Smooth muscle cell (in vitro differentiated cells): ENCODE results near the gene SLC25A26. TPM values are rescaled to one million over a fixed set of nuclear protein-coding genes. Genes with fewer than 3 reads are reported as not detected.

Experiments used
- DNase-seq: peaks from one replicate; lab custom pipeline; 2025; ENCODE audit not compliant: unreplicated experiment; lab: John Stamatoyannopoulos, UW
- H2AFZ ChIP-seq: fragments of 200-600 bp; sonication (generic); 2 replicates; pipeline ENCODE4 v1.6.0; 2016; ENCODE audit warnings: antibody characterized with exemption, low read depth, mild to moderate bottlenecking
- H3F3A ChIP-seq: fragments of 200-600 bp; sonication (generic); 2 replicates; pipeline ENCODE4 v1.6.0; 2017; ENCODE audit warnings: antibody characterized with exemption, low read depth
- H3K27ac ChIP-seq: fragments of 200-600 bp; sonication (generic); 2 replicates; pipeline ENCODE4 v1.5.1; 2016; ENCODE audit warnings: low read depth, mild to moderate bottlenecking
- H3K27me3 ChIP-seq: fragments of 200-600 bp; sonication (generic); 2 replicates; pipeline ENCODE4 v1.6.1; 2016; ENCODE audit warnings: low read depth, mild to moderate bottlenecking
- H3K36me3 ChIP-seq: fragments of 200-600 bp; sonication (generic); 2 replicates; pipeline ENCODE4 v1.5.1; 2016; ENCODE audit warnings: low read depth
- H3K4me1 ChIP-seq: fragments of 200-600 bp; sonication (generic); 2 replicates; pipeline ENCODE4 v1.5.1; 2016; ENCODE audit warnings: low read depth
- H3K4me2 ChIP-seq: fragments of 200-600 bp; sonication (generic); 2 replicates; pipeline ENCODE4 v1.6.0; 2016; ENCODE audit warnings: mild to moderate bottlenecking
- H3K4me3 ChIP-seq: fragments of 200-600 bp; sonication (generic); 2 replicates; pipeline ENCODE4 v1.5.1; 2016; ENCODE audit warnings: mild to moderate bottlenecking
- H3K79me2 ChIP-seq: fragments of 200-600 bp; sonication (generic); 2 replicates; pipeline ENCODE4 v1.6.0; 2016; ENCODE audit warnings: low read depth, mild to moderate bottlenecking
- H3K9ac ChIP-seq: fragments of 200-600 bp; sonication (generic); 2 replicates; pipeline ENCODE4 v1.6.0; 2016; ENCODE audit warnings: low read depth
- H3K9me3 ChIP-seq: fragments of 200-600 bp; sonication (generic); replicated peaks from 2 replicates; pipeline ENCODE4 v1.5.1; 2016; ENCODE audit warnings: low read depth
- H4K20me1 ChIP-seq: fragments of 200-600 bp; sonication (generic); 2 replicates; pipeline ENCODE4 v1.6.0; 2016; ENCODE audit warnings: low read depth
- CTCF ChIP-seq: fragments of 200-600 bp; sonication (generic); IDR thresholded peaks from 2 replicates; pipeline ENCODE4 v1.5.1; 2017; ENCODE audit warnings: borderline replicate concordance, mild to moderate bottlenecking, antibody characterized with exemption; ENCODE audit not compliant: insufficient read depth, poor library complexity, severe bottlenecking
- WGBS: methylation state at CpG from one replicate; pipeline ENCODE4 v1.1.7; 2016; ENCODE audit warnings: low lambda C conversion rate; 5-methylcytosine and 5-hydroxymethylcytosine counted together
- polyA plus RNA-seq: library from polyadenylated mRNA; unstranded; fragments of >200 nt; fragmentation: Nextera tagmentation; extraction: Ambion mirVana; gene quantifications from 2 replicates; pipeline ENCODE4 v1.2.1, GENCODE V29; 2016
- total RNA-seq: library from RNA; depleted of rRNA; stranded (reverse); fragments of >200 nt; gene quantifications from 2 replicates; pipeline ENCODE4 v1.2.3, GENCODE V29; 2014

The SLC25A26 gene
- total and polyA plus RNA-seq, 2 experiments from 2014 or later: 8.9 to 18.9 TPM

- 94% methylated on average over 7 of the region's 7 CpGs for WGBS
- TF ChIP-seq CTCF: no peak
- DNase-seq: no peak
- peaks cover 8% of the 10 kb centered on the region for H3K36me3 ChIP-seq
- no peak overlapping the region for H3K4me2 ChIP-seq
- H3K4me3 ChIP-seq: no peak overlapping the region
- H3F3A ChIP-seq: no peaks in the 10 kb centered on the region
- H3K4me1 ChIP-seq: peaks cover 3% of the 10 kb centered on the region
- no peaks in the 10 kb centered on the region for H3K27me3 ChIP-seq
- H3K79me2 ChIP-seq: no peaks in the 10 kb centered on the region
- H4K20me1 ChIP-seq: peaks cover 7% of the 10 kb centered on the region
- H3K9me3 ChIP-seq: no peaks in the 10 kb centered on the region
- H2AFZ ChIP-seq: no peak overlapping the region
- H3K9ac ChIP-seq: no peak overlapping the region
- no peak overlapping the region for H3K27ac ChIP-seq
Measured at GRCh38 chr3:66381626-66382025, 160.8 kb downstream of the SLC25A26 start.

GRCh38 chr3:66382142-66382541, 161.3 kb downstream of the SLC25A26 start:
- H3K4me2 ChIP-seq: no peak overlapping the region
- 99% methylated on average over 10 of the region's 10 CpGs for WGBS
- no peaks in the 10 kb centered on the region for H3K27me3 ChIP-seq
- no peak overlapping the region for H3K4me3 ChIP-seq
- no peaks in the 10 kb centered on the region for H3K79me2 ChIP-seq
- H3K9ac ChIP-seq: no peak overlapping the region
- no peak overlapping the region for H2AFZ ChIP-seq
- H3K36me3 ChIP-seq: peaks cover 8% of the 10 kb centered on the region
- H3K9me3 ChIP-seq: no peaks in the 10 kb centered on the region
- peaks cover 3% of the 10 kb centered on the region for H4K20me1 ChIP-seq
- no peak for TF ChIP-seq CTCF
- DNase-seq: no peak
- peaks cover 3% of the 10 kb centered on the region for H3K4me1 ChIP-seq
- H3F3A ChIP-seq: no peaks in the 10 kb centered on the region
- H3K27ac ChIP-seq: no peak overlapping the region

- 99% methylated on average over 18 of the region's 18 CpGs for WGBS
- no peaks in the 10 kb centered on the region for H4K20me1 ChIP-seq
- no peak overlapping the region for H3K9ac ChIP-seq
- no peak overlapping the region for H3K4me2 ChIP-seq
- H3K4me3 ChIP-seq: no peak overlapping the region
- H3K79me2 ChIP-seq: no peaks in the 10 kb centered on the region
- H3K9me3 ChIP-seq: no peaks in the 10 kb centered on the region
- DNase-seq: no peak
- peaks cover 3% of the 10 kb centered on the region for H3K4me1 ChIP-seq
- H3K27me3 ChIP-seq: no peaks in the 10 kb centered on the region
- H3K27ac ChIP-seq: no peak overlapping the region
- peaks cover 8% of the 10 kb centered on the region for H3K36me3 ChIP-seq
- H3F3A ChIP-seq: no peaks in the 10 kb centered on the region
- TF ChIP-seq CTCF: no peak
- no peak overlapping the region for H2AFZ ChIP-seq
Measured at GRCh38 chr3:66383023-66383422, 162.2 kb downstream of the SLC25A26 start.

- H3K79me2 ChIP-seq: no peaks in the 10 kb centered on the region
- no peak overlapping the region for H3K27ac ChIP-seq
- H2AFZ ChIP-seq: no peak overlapping the region
- H3K4me1 ChIP-seq: no peaks in the 10 kb centered on the region
- H3K4me3 ChIP-seq: no peak overlapping the region
- H3K27me3 ChIP-seq: no peaks in the 10 kb centered on the region
- H3K4me2 ChIP-seq: no peak overlapping the region
- TF ChIP-seq CTCF: no peak
- DNase-seq: no peak
- no peak overlapping the region for H3K9ac ChIP-seq
- H3F3A ChIP-seq: no peaks in the 10 kb centered on the region
- no peaks in the 10 kb centered on the region for H3K9me3 ChIP-seq
- peaks cover 8% of the 10 kb centered on the region for H3K36me3 ChIP-seq
- H4K20me1 ChIP-seq: no peaks in the 10 kb centered on the region
- 97% methylated on average over 20 of the region's 20 CpGs for WGBS
Measured at GRCh38 chr3:66383998-66384745, 163.4 kb downstream of the SLC25A26 start.
